NB4 (cell line): ENCODE data around the gene PIK3AP1.

ENCODE experiments used
- DNase-seq: peaks from one replicate; pipeline ENCODE4 v3.0.0; 2010; ENCODE audit warnings: low read depth
- H3K4me3 ChIP-seq: one replicate; pipeline ENCODE4 v1.5.1; 2011; ENCODE audit warnings: mild to moderate bottlenecking, low read depth, low read length, moderate library complexity
- MYC ChIP-seq: IDR thresholded peaks from 2 replicates; pipeline ENCODE4 v1.6.1; 2011; ENCODE audit warnings: low read depth, low read length
- POLR2A ChIP-seq: IDR thresholded peaks from 2 replicates; pipeline ENCODE4 v1.6.1; 2011; ENCODE audit warnings: mild to moderate bottlenecking; ENCODE audit not compliant: insufficient read length; ENCODE audit errors: extremely low read depth
- TF ChIP-seq, protein P1 (sequence below): IDR thresholded peaks from one replicate; pipeline ENCODE4 v1.5.1; 2012; ENCODE audit warnings: low read depth, low read length
- TF ChIP-seq, protein P2 (sequence below): IDR thresholded peaks from 2 replicates; pipeline ENCODE4 v1.6.1; 2011; ENCODE audit warnings: low read depth, low read length

The PIK3AP1 gene

DNA sequence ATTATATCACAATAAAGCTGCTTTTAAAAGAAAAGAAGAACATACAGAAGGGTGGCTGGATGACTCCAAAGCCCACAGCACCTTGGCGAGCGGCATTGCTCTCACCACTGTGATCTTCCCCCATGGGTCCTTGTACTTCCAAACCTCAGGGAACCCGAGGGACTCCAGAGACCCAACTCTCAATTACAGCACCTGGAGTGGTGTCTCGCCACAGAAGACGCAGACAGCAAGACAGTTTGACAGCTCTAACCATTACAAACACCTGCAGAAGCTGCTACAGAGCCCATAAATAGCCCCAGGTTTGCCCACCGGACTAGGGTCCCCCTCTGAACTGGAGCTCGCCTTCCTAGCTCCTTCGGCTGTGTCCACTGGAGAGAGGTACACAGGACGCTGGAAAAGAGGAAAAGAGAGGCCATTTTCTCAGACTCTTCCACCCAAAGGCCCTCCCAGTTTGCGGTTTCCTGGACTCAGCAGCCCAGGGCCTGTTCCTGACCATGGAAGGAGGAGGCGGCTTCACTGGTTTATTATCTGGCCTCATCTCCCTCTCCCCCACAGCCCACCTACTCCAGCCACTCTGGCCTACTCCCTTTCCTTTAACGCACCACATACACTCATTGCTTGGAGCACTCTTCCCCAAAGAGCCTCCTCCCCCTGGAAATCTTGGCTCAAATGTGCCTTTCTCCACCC is 1.9 kb downstream of the PIK3AP1 start:
- H3K4me3 ChIP-seq: peak overlapping the region; percentile 84
- TF ChIP-seq, protein P1, sequence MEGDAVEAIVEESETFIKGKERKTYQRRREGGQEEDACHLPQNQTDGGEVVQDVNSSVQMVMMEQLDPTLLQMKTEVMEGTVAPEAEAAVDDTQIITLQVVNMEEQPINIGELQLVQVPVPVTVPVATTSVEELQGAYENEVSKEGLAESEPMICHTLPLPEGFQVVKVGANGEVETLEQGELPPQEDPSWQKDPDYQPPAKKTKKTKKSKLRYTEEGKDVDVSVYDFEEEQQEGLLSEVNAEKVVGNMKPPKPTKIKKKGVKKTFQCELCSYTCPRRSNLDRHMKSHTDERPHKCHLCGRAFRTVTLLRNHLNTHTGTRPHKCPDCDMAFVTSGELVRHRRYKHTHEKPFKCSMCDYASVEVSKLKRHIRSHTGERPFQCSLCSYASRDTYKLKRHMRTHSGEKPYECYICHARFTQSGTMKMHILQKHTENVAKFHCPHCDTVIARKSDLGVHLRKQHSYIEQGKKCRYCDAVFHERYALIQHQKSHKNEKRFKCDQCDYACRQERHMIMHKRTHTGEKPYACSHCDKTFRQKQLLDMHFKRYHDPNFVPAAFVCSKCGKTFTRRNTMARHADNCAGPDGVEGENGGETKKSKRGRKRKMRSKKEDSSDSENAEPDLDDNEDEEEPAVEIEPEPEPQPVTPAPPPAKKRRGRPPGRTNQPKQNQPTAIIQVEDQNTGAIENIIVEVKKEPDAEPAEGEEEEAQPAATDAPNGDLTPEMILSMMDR: no peak
- TF ChIP-seq, protein P2, sequence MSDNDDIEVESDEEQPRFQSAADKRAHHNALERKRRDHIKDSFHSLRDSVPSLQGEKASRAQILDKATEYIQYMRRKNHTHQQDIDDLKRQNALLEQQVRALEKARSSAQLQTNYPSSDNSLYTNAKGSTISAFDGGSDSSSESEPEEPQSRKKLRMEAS: no peak
- no peak for TF ChIP-seq MYC
- no peak for TF ChIP-seq POLR2A
- peak; percentile 84 for DNase-seq

DNA sequence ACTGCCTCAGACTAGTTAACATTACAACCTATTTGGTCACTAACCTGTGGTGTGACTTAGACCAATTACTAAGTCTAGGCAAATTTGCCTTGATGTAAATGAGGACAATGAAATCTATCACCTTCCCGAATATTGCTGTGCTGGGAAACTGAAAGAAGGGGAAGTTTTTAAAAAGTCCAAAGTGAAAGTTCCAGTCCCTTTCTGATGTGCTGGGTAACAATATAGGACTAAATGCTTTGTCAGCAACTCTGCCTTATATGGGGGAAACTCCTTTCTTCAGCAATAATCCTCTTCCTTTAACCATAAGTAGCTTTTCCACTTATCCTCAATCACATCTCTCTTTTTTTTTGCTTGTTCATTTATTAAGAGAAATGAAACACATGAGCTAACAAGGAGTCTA is 3.9 kb downstream of the PIK3AP1 start:
- H3K4me3 ChIP-seq: no peak overlapping the region
- no peak for TF ChIP-seq MYC
- TF ChIP-seq, protein P2: no peak
- TF ChIP-seq POLR2A: no peak
- TF ChIP-seq, protein P1: no peak
- DNase-seq: no peak

DNA sequence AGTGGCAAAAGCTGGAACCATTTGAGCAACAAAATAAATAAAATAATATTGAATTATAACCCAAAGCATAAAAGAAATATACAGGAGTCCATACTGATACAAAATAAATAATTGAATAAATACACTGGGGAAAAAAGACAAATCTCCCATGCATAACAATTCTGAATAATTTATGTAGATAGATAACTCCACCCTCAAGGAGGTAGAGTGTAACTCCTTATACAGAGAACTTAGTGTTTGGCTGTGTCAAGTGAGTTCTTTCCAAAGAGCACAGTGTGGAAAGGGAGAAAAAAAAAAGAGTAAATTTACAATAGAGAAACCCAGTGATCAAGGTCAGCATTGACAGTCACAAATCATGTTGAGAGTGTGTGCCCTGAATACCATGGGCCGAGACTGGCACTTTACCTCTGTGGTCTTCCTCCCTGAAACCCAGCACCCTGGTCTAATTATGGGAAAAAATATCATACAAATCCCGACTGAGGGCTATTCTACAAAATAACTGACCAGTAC is 5.5 kb downstream of the PIK3AP1 start:
- DNase-seq: no peak
- TF ChIP-seq, protein P1: no peak
- TF ChIP-seq MYC: no peak
- TF ChIP-seq POLR2A: no peak
- TF ChIP-seq, protein P2: no peak
- H3K4me3 ChIP-seq: no peak overlapping the region

GRCh38 chr10:96714031-96714590 is 6.2 kb downstream of the PIK3AP1 start:
- TF ChIP-seq, protein P2: no peak
- TF ChIP-seq, protein P1: no peak
- TF ChIP-seq MYC: no peak
- TF ChIP-seq POLR2A: no peak
- no peak overlapping the region for H3K4me3 ChIP-seq
- no peak for DNase-seq

- no peak overlapping the region for H3K4me3 ChIP-seq
- no peak for DNase-seq
- TF ChIP-seq, protein P2: no peak
- TF ChIP-seq, protein P1: no peak
- TF ChIP-seq POLR2A: no peak
- TF ChIP-seq MYC: no peak
Measured at GRCh38 chr10:96712662-96713271, 7.5 kb downstream of the PIK3AP1 start.
